HCT116 (cell line): ENCODE measurements around the gene SLK. TPM values are rescaled to one million over a fixed set of nuclear protein-coding genes. Genes with fewer than 3 reads are reported as not detected.

Source experiments
- ATAC-seq: fragments of 200-7000 bp; cut with Tn5 transposase; 2 replicates; pipeline ENCODE4 v1.9.1; 2020; ENCODE audit warnings: mild to moderate bottlenecking, moderate library complexity
- BruUV-seq: library from RNA; stranded (reverse); fragments of 400-500 nt; replicated peaks from 2 replicates; lab custom pipeline; 2021; lab: Mats Ljungman, UMichigan
- CTCF ChIA-PET: fragments of 300-600 bp; sonication (Branson Sonifier 250); formaldehyde crosslinking; loops from one replicate; lab custom pipeline; 2021; ENCODE audit warnings: antibody characterized with exemption; lab: Charles Lee
- POLR2A ChIA-PET: fragments of 300-600, 350-600 bp; sonication (Branson Sonifier 250); formaldehyde crosslinking; loops from one replicate; lab custom pipeline; 2021; ENCODE audit warnings: antibody characterized with exemption; lab: Charles Lee
- RAD21 ChIA-PET, 2 experiments: fragments of 300-600 bp; sonication (Branson Sonifier 250); formaldehyde crosslinking; loops; one replicate each; lab custom pipeline; 2023; ENCODE audit warnings: low total read pairs in 2 of 2; ENCODE audit not compliant: uncharacterized antibody in 2 of 2, unreplicated experiment in 2 of 2, low non-redundant PET in 1 of 2; lab: Charles Lee
- DNase-seq: peaks from one replicate; pipeline ENCODE4 v3.0.0-alpha.2; 2010; ENCODE audit warnings: low read depth, low spot score
- H2AFZ ChIP-seq: fragments of 200-600 bp; shearing (Covaris generic), sonication (generic); 2 replicates; pipeline ENCODE4 v1.6.1; 2017; ENCODE audit warnings: low read depth, mixed run types, mixed read lengths, antibody characterized with exemption, low read length; ENCODE audit not compliant: poor library complexity, severe bottlenecking
- H3K27ac ChIP-seq: 2 replicates; pipeline ENCODE4 v1.5.1; 2012; ENCODE audit warnings: low read depth, low read length
- H3K27me3 ChIP-seq: fragments of 200-600 bp; sonication (generic); 2 replicates; pipeline ENCODE4 v1.6.1; 2016; ENCODE audit warnings: mixed run types, low read length, mixed read lengths; ENCODE audit not compliant: insufficient read depth
- H3K36me3 ChIP-seq, 2 experiments: fragments of 200-500 bp in 1 of 2; fragments of 200-600 bp in 1 of 2; sonication (Bioruptor generic) in 1 of 2; sonication (generic) in 1 of 2; 2 replicates each; pipeline versions ENCODE4 v1.5.1 to v1.6.1; 2014 to 2016; ENCODE audit warnings: low read length in 2 of 2, inconsistent platforms in 1 of 2, mixed read lengths in 1 of 2, mixed run types in 1 of 2; ENCODE audit not compliant: insufficient read depth in 2 of 2, control insufficient read depth in 1 of 2
- H3K4me1 ChIP-seq, 2 experiments: fragments of 200-600 bp in 1 of 2; sonication (generic) in 1 of 2; 2 replicates each; pipeline versions ENCODE4 v1.5.1 to v1.6.1; 2012 to 2017; ENCODE audit warnings: low read length in 2 of 2, inconsistent platforms in 1 of 2, mild to moderate bottlenecking in 1 of 2, mixed read lengths in 1 of 2, mixed run types in 1 of 2, moderate library complexity in 1 of 2; ENCODE audit not compliant: insufficient read depth in 2 of 2, control insufficient read depth in 1 of 2
- H3K4me2 ChIP-seq: fragments of 200-600 bp; sonication (generic); 2 replicates; pipeline ENCODE4 v1.6.1; 2017; ENCODE audit warnings: mixed run types, low read length, mixed read lengths
- H3K4me3 ChIP-seq, 2 experiments: fragments of 200-600 bp in 1 of 2; sonication (generic) in 1 of 2; replicated peaks in 1 of 2; 2 replicates each; pipeline ENCODE4 v1.5.1; 2011 to 2016; ENCODE audit warnings: low read length in 2 of 2, control low read depth in 1 of 2, low read depth in 1 of 2, mild to moderate bottlenecking in 1 of 2, mixed read lengths in 1 of 2, mixed run types in 1 of 2
- H3K79me2 ChIP-seq: fragments of 200-600 bp; sonication (generic); 2 replicates; pipeline ENCODE4 v1.6.1; 2017; ENCODE audit warnings: mild to moderate bottlenecking, mixed run types, low read length, moderate library complexity, mixed read lengths; ENCODE audit not compliant: insufficient read depth
- H3K9ac ChIP-seq: fragments of 200-600 bp; sonication (generic); 2 replicates; pipeline ENCODE4 v1.6.1; 2016; ENCODE audit warnings: low read length, mixed read lengths
- H3K9me2 ChIP-seq: fragments of 200-600 bp; sonication (generic), shearing (Covaris generic); 2 replicates; pipeline ENCODE4 v1.6.1; 2017; ENCODE audit warnings: mixed run types, mild to moderate bottlenecking, moderate library complexity; ENCODE audit not compliant: insufficient read depth
- H3K9me3 ChIP-seq, 2 experiments: fragments of 200-500 bp in 1 of 2; fragments of 200-600 bp in 1 of 2; sonication (Bioruptor generic) in 1 of 2; sonication (generic) in 1 of 2; 2 replicates each; pipeline ENCODE4 v1.6.1; 2014 to 2017; ENCODE audit warnings: low read length in 2 of 2, mixed read lengths in 2 of 2, inconsistent platforms in 1 of 2, low read depth in 1 of 2, mild to moderate bottlenecking in 1 of 2, mixed run types in 1 of 2, moderate library complexity in 1 of 2; ENCODE audit not compliant: control insufficient read depth in 1 of 2, insufficient read depth in 1 of 2
- H4K20me1 ChIP-seq: fragments of 200-600 bp; sonication (generic), shearing (Covaris generic); 2 replicates; pipeline ENCODE4 v1.6.1; 2017; ENCODE audit warnings: mixed run types, mild to moderate bottlenecking, moderate library complexity; ENCODE audit not compliant: insufficient read depth
- CEBPB ChIP-seq: IDR thresholded peaks from 2 replicates; pipeline ENCODE4 v1.6.1; 2012; ENCODE audit warnings: low read depth
- EGR1 ChIP-seq: IDR thresholded peaks from 2 replicates; pipeline ENCODE4 v1.6.1; 2012; ENCODE audit warnings: low read depth
- ELF1 ChIP-seq: IDR thresholded peaks from 2 replicates; pipeline ENCODE4 v1.6.1; 2012; ENCODE audit warnings: low read depth, borderline replicate concordance
- SP1 ChIP-seq: IDR thresholded peaks from 2 replicates; pipeline ENCODE4 v1.6.1; 2012; ENCODE audit warnings: low read depth
- intact Hi-C: fragments of 100-400 bp; cut with micrococcal nuclease; formaldehyde crosslinking; loops from 2 replicates; pipeline ENCODE4 v1.10.0; 2022
- total RNA-seq: library from RNA; stranded (reverse); gene quantifications from one replicate; pipeline ENCODE4 v1.2.1, GENCODE V29; 2021; ENCODE audit not compliant: unreplicated experiment
- TF ChIP-seq, protein P1 (sequence below): IDR thresholded peaks from 2 replicates; pipeline ENCODE4 v1.6.1; 2012; ENCODE audit warnings: low read depth

The SLK gene
- total RNA-seq, 1 experiment from 2014 or later, result 44.2 TPM

GRCh38 chr10:104021246-104021645, 54.3 kb downstream of the SLK start:
- Histone ChIP-seq H3K4me3 (no peak overlapping the region), H3K4me1 (peaks cover 0 to 16% of the 10 kb centered on the region in 2 experiments; a peak in 3 of 4 replicates), H3K27me3 (no peaks in the 10 kb centered on the region), H3K27ac (no peak overlapping the region), H3K36me3 (peaks cover 62 to 79% of the 10 kb centered on the region in 2 experiments), H4K20me1 (no peaks in the 10 kb centered on the region; the same call in 1 of the 2 replicates), H3K4me2 (no peak overlapping the region), H3K9me3 (no peaks in the 10 kb centered on the region), H2AFZ (no peak overlapping the region), H3K9ac (no peak overlapping the region), H3K9me2 (no peaks in the 10 kb centered on the region), H3K79me2 (peaks cover 5% of the 10 kb centered on the region; the same call in 1 of the 2 replicates)
- RAD21 ChIA-PET, result no interaction called here
- POLR2A ChIA-PET, result no interaction called here
- CTCF ChIA-PET, result no interaction called here
- intact Hi-C loops, result loop anchor here (10.0 kb wide), 1 partner anchor 306 kb away; no protein-coding TSS in a partner anchor
- no peak for DNase-seq
- TF ChIP-seq, protein P1, sequence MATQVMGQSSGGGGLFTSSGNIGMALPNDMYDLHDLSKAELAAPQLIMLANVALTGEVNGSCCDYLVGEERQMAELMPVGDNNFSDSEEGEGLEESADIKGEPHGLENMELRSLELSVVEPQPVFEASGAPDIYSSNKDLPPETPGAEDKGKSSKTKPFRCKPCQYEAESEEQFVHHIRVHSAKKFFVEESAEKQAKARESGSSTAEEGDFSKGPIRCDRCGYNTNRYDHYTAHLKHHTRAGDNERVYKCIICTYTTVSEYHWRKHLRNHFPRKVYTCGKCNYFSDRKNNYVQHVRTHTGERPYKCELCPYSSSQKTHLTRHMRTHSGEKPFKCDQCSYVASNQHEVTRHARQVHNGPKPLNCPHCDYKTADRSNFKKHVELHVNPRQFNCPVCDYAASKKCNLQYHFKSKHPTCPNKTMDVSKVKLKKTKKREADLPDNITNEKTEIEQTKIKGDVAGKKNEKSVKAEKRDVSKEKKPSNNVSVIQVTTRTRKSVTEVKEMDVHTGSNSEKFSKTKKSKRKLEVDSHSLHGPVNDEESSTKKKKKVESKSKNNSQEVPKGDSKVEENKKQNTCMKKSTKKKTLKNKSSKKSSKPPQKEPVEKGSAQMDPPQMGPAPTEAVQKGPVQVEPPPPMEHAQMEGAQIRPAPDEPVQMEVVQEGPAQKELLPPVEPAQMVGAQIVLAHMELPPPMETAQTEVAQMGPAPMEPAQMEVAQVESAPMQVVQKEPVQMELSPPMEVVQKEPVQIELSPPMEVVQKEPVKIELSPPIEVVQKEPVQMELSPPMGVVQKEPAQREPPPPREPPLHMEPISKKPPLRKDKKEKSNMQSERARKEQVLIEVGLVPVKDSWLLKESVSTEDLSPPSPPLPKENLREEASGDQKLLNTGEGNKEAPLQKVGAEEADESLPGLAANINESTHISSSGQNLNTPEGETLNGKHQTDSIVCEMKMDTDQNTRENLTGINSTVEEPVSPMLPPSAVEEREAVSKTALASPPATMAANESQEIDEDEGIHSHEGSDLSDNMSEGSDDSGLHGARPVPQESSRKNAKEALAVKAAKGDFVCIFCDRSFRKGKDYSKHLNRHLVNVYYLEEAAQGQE, result no peak
- TF ChIP-seq EGR1 (no peak), CEBPB (no peak), SP1 (no peak)
- no peak for ATAC-seq
- BruUV-seq, result no TSS peak

DNA sequence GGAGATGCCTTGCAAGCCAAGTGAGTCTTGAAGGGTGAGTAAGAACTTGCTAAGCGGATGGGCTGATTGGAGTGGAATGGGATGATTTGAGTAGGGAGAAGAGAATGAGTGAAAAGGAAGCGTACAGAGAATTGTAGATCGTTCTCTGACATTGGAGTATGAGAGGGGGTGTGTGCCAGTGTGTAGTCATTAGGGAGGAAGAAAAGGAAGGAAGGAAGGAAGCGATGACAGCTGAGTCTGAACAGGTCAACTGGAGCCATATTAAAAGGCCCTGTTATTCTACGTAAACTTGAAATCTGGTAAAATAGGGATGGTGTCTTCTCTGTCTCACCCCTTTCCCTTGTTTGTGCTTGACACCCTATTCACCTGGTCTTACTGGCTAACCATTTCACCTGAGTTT, 55.1 kb downstream of the SLK start:
- no peaks in the 10 kb centered on the region for H3K9me2 ChIP-seq
- intact Hi-C loops, result loop anchor here (10.0 kb wide), 1 partner anchor 307 kb away; no protein-coding TSS in a partner anchor
- H3K4me3 ChIP-seq, result no peak overlapping the region
- no peaks in the 10 kb centered on the region; the same call in 1 of the 2 replicates for H3K79me2 ChIP-seq
- no peaks in the 10 kb centered on the region for H3K9me3 ChIP-seq
- peaks cover 67 to 85% of the 10 kb centered on the region in 2 experiments for H3K36me3 ChIP-seq
- H3K9ac ChIP-seq, result no peak overlapping the region
- no peak for TF ChIP-seq ELF1
- ChIA-PET RAD21 (no interaction called here), CTCF (no interaction called here), POLR2A (no interaction called here)
- no peaks in the 10 kb centered on the region for H3K27me3 ChIP-seq
- H3K27ac ChIP-seq, result no peak overlapping the region
- no peaks in the 10 kb centered on the region; the same call in 1 of the 2 replicates for H4K20me1 ChIP-seq
- no peak overlapping the region for H3K4me2 ChIP-seq
- ATAC-seq (no peak), DNase-seq (no peak)
- BruUV-seq, result no TSS peak
- H2AFZ ChIP-seq, result no peak overlapping the region
- H3K4me1 ChIP-seq, result peaks cover 0 to 8% of the 10 kb centered on the region in 2 experiments; a peak in 2 of 4 replicates
